Calu3 (cell line): ENCODE data around the gene EIPR1. TPM values are rescaled to one million over a fixed set of nuclear protein-coding genes. Genes with fewer than 3 reads are reported as not detected.

ENCODE experiments used
- BruUV-seq: library from RNA; stranded (reverse); fragments of 400-500 nt; replicated peaks from 2 replicates; lab custom pipeline; 2021; lab: Mats Ljungman, UMichigan
- CTCF ChIA-PET: fragments of 300-600 bp; sonication (Branson Sonifier 250); formaldehyde crosslinking; loops from one replicate; lab custom pipeline; 2022; ENCODE audit warnings: antibody characterized with exemption; lab: Charles Lee
- DNase-seq: peaks from one replicate; pipeline ENCODE4 v3.0.0; 2022
- H3K27ac Mint-ChIP-seq: one replicate; pipeline ENCODE4 v1.8.0; 2022; ENCODE audit warnings: mixed read lengths; ENCODE audit not compliant: unreplicated experiment
- H3K27me3 Mint-ChIP-seq: one replicate; pipeline ENCODE4 v1.8.0; 2022; ENCODE audit warnings: mixed read lengths; ENCODE audit not compliant: unreplicated experiment
- H3K36me3 Mint-ChIP-seq: one replicate; pipeline ENCODE4 v1.8.0; 2022; ENCODE audit warnings: mild to moderate bottlenecking, moderate library complexity, mixed read lengths; ENCODE audit not compliant: insufficient read depth, unreplicated experiment
- H3K4me1 Mint-ChIP-seq: one replicate; pipeline ENCODE4 v1.8.0; 2022; ENCODE audit warnings: mild to moderate bottlenecking, low read depth, mixed read lengths; ENCODE audit not compliant: unreplicated experiment
- H3K4me3 Mint-ChIP-seq: one replicate; pipeline ENCODE4 v1.8.0; 2022; ENCODE audit warnings: mild to moderate bottlenecking, low read depth, moderate library complexity, mixed read lengths; ENCODE audit not compliant: unreplicated experiment
- H3K9me3 Mint-ChIP-seq: one replicate; pipeline ENCODE4 v1.8.0; 2022; ENCODE audit warnings: low read depth, mixed read lengths; ENCODE audit not compliant: unreplicated experiment
- CTCF ChIP-seq: fragments of 200-600 bp; IDR thresholded peaks from one replicate; pipeline ENCODE4 v1.8.0; 2022; ENCODE audit warnings: antibody characterized with exemption; ENCODE audit not compliant: unreplicated experiment
- intact Hi-C: fragments of 100-400 bp; cut with micrococcal nuclease; formaldehyde crosslinking; loops from one replicate; pipeline ENCODE4 v1.10.0; 2022; ENCODE audit not compliant: unreplicated experiment
- total RNA-seq: library from RNA; stranded (reverse); gene quantifications from 2 replicates; pipeline ENCODE4 v1.2.3, GENCODE V29; 2022

EIPR1 gene
- total RNA-seq, 1 experiment from 2014 or later = 31.7 TPM

- intact Hi-C loops = no loop called here
- no TSS peak for BruUV-seq
- peaks cover 10% of the 10 kb centered on the region for H3K36me3 Mint-ChIP-seq
- H3K4me1 Mint-ChIP-seq = no peaks in the 10 kb centered on the region
- DNase-seq = no peak
- H3K27ac Mint-ChIP-seq = no peak overlapping the region
- TF ChIP-seq CTCF = no peak
- CTCF ChIA-PET = no interaction called here
- no peaks in the 10 kb centered on the region for H3K27me3 Mint-ChIP-seq
- H3K4me3 Mint-ChIP-seq = no peak overlapping the region
- H3K9me3 Mint-ChIP-seq = peaks cover 8% of the 10 kb centered on the region
Measured at GRCh38 chr2:3326871-3327270, 50.7 kb downstream of the EIPR1 start.

GRCh38 chr2:3326182-3326537 lies 51.5 kb downstream of the EIPR1 start:
- Mint-ChIP-seq H3K36me3 (peaks cover 10% of the 10 kb centered on the region), H3K27ac (no peak overlapping the region), H3K27me3 (no peaks in the 10 kb centered on the region), H3K4me1 (no peaks in the 10 kb centered on the region), H3K9me3 (peaks cover 8% of the 10 kb centered on the region), H3K4me3 (no peak overlapping the region)
- no TSS peak for BruUV-seq
- DNase-seq = no peak
- intact Hi-C loops = no loop called here
- no peak for TF ChIP-seq CTCF
- CTCF ChIA-PET = no interaction called here

GRCh38 chr2:3325458-3326181 lies 52.0 kb downstream of the EIPR1 start:
- H3K27me3 Mint-ChIP-seq = no peaks in the 10 kb centered on the region
- DNase-seq = no peak
- no TSS peak for BruUV-seq
- intact Hi-C loops = no loop called here
- H3K4me1 Mint-ChIP-seq = no peaks in the 10 kb centered on the region
- H3K36me3 Mint-ChIP-seq = peaks cover 10% of the 10 kb centered on the region
- H3K9me3 Mint-ChIP-seq = peaks cover 4% of the 10 kb centered on the region
- H3K27ac Mint-ChIP-seq = no peak overlapping the region
- CTCF ChIA-PET = no interaction called here
- TF ChIP-seq CTCF = no peak
- H3K4me3 Mint-ChIP-seq = no peak overlapping the region

DNA sequence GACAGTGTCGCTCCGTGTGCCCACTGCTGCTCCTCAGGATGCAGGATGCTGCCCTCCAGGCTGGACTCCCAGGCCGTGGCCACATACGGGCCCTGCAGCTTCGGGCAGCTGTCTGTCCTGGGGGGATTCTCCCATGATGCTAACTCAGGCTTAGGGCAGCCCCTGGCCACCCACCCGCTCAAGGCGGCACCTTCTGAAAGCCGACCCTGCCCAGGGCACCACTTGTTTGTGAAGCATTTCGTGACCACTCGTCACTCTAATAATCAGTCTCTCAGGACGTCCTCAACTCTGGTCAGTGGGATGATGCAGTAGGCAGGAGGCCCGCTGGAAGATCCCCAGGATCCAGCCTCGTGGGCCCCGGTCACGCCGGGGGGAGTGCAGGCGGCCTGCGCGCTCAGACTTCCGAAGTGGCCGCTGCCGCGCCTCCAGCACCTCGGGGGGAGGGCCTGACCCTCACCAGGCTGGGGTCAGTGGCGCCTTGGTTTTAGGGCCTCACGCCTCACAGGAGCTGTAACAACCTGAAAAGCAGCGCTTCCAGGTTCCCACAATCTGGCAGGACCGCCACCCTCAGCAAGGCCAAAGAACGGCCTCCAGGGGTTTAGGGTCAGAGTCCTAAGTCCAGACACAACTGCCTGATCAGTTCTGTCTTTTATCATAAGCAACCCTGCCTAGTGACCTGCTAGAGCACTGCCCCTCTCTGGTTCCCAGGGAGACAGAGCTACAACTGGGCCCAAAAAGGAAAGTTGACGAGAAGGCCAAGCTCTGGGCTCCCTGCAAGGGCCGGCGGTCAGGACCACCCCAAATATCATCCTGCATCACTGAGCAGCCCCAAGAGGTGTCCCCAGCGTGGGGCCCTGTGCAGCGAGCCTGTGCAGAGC lies 53.0 kb downstream of the EIPR1 start:
- CTCF ChIA-PET = no interaction called here
- DNase-seq = no peak
- H3K4me3 Mint-ChIP-seq = no peak overlapping the region
- H3K9me3 Mint-ChIP-seq = no peaks in the 10 kb centered on the region
- intact Hi-C loops = no loop called here
- no peak overlapping the region for H3K27ac Mint-ChIP-seq
- no TSS peak for BruUV-seq
- H3K27me3 Mint-ChIP-seq = no peaks in the 10 kb centered on the region
- H3K36me3 Mint-ChIP-seq = peaks cover 10% of the 10 kb centered on the region
- H3K4me1 Mint-ChIP-seq = no peaks in the 10 kb centered on the region
- TF ChIP-seq CTCF = no peak
